H9 (cell line): ENCODE measurements around the gene ITGB2. TPM values are rescaled to one million over a fixed set of nuclear protein-coding genes. Genes with fewer than 3 reads are reported as not detected.

Experiments
- DNase-seq: peaks from one replicate; pipeline ENCODE4 v3.0.0-alpha.2; 2017
- H2AFZ ChIP-seq: one replicate; pipeline ENCODE4 v1.6.1; 2013; ENCODE audit warnings: mild to moderate bottlenecking, low read length, control low read depth, moderate library complexity
- H2AK5ac ChIP-seq: 2 replicates; pipeline ENCODE4 v1.6.1; 2013; ENCODE audit warnings: low read length, control low read depth, mixed read lengths; ENCODE audit not compliant: insufficient read length
- H2BK120ac ChIP-seq: one replicate; pipeline ENCODE4 v1.6.1; 2013; ENCODE audit warnings: low read depth, mild to moderate bottlenecking, low read length, control low read depth, inconsistent platforms; ENCODE audit not compliant: poor library complexity, severe bottlenecking
- H2BK12ac ChIP-seq: 2 replicates; pipeline ENCODE4 v1.6.1; 2013; ENCODE audit warnings: low read length, control low read depth, mixed read lengths, low read depth; ENCODE audit not compliant: insufficient read length
- H2BK15ac ChIP-seq: 2 replicates; pipeline ENCODE4 v1.6.1; 2013; ENCODE audit warnings: low read depth, low read length, control low read depth
- H2BK20ac ChIP-seq: one replicate; pipeline ENCODE4 v1.6.1; 2013; ENCODE audit warnings: low read depth, mild to moderate bottlenecking, low read length, control low read depth, inconsistent platforms; ENCODE audit not compliant: poor library complexity, severe bottlenecking
- H2BK5ac ChIP-seq: 2 replicates; pipeline ENCODE4 v1.6.1; 2013; ENCODE audit warnings: low read length, control low read depth, mixed read lengths; ENCODE audit not compliant: insufficient read length
- H3K14ac ChIP-seq: 2 replicates; pipeline ENCODE4 v1.6.1; 2013; ENCODE audit warnings: low read length, control low read depth; ENCODE audit not compliant: insufficient read depth
- H3K18ac ChIP-seq: 2 replicates; pipeline ENCODE4 v1.6.1; 2013; ENCODE audit warnings: low read depth, mild to moderate bottlenecking, mixed read lengths, low read length, control low read depth; ENCODE audit not compliant: insufficient read length
- H3K23ac ChIP-seq: 2 replicates; pipeline ENCODE4 v1.6.1; 2013; ENCODE audit warnings: low read length, control low read depth, mixed read lengths, low read depth; ENCODE audit not compliant: insufficient read length
- H3K23me2 ChIP-seq: 2 replicates; pipeline ENCODE4 v1.6.1; 2013; ENCODE audit warnings: low read depth, mild to moderate bottlenecking, mixed read lengths, low read length, control low read depth; ENCODE audit not compliant: insufficient read length, poor library complexity, severe bottlenecking
- H3K27ac ChIP-seq: 2 replicates; pipeline ENCODE4 v1.5.1; 2013; ENCODE audit warnings: low read length, control low read depth, mixed read lengths, low read depth; ENCODE audit not compliant: insufficient read length
- H3K27me3 ChIP-seq: 2 replicates; pipeline ENCODE4 v1.6.1; 2013; ENCODE audit warnings: low read length, control low read depth, inconsistent platforms; ENCODE audit not compliant: insufficient read depth
- H3K4ac ChIP-seq: 2 replicates; pipeline ENCODE4 v1.6.1; 2013; ENCODE audit warnings: low read depth, mild to moderate bottlenecking, control low read depth, inconsistent platforms, low read length, moderate library complexity
- H3K4me1 ChIP-seq: 2 replicates; pipeline ENCODE4 v1.6.1; 2013; ENCODE audit warnings: low read length, control low read depth, inconsistent platforms; ENCODE audit not compliant: insufficient read depth
- H3K4me2 ChIP-seq: 2 replicates; pipeline ENCODE4 v1.6.1; 2013; ENCODE audit warnings: low read length, control low read depth, mixed read lengths; ENCODE audit not compliant: insufficient read length, insufficient read depth
- H3K56ac ChIP-seq: 2 replicates; pipeline ENCODE4 v1.6.1; 2013; ENCODE audit warnings: low read depth, mild to moderate bottlenecking, mixed read lengths, low read length, control low read depth; ENCODE audit not compliant: insufficient read length
- H3K79me1 ChIP-seq: 2 replicates; pipeline ENCODE4 v1.6.1; 2013; ENCODE audit warnings: low read depth, mild to moderate bottlenecking, moderate library complexity, low read length, control low read depth, inconsistent platforms; ENCODE audit not compliant: insufficient read depth, poor library complexity, severe bottlenecking
- H3K79me2 ChIP-seq: 2 replicates; pipeline ENCODE4 v1.6.1; 2013; ENCODE audit warnings: low read length, control low read depth, inconsistent platforms; ENCODE audit not compliant: insufficient read depth
- H3K9ac ChIP-seq: 2 replicates; pipeline ENCODE4 v1.6.1; 2013; ENCODE audit warnings: low read length, control low read depth, mixed read lengths; ENCODE audit not compliant: insufficient read length; ENCODE audit errors: extremely low read depth
- H3K9me3 ChIP-seq: one replicate; pipeline ENCODE4 v1.6.1; 2013; ENCODE audit warnings: low read depth, low read length, inconsistent platforms; ENCODE audit not compliant: control insufficient read depth
- H3T11ph ChIP-seq: one replicate; pipeline ENCODE4 v1.6.1; 2013; ENCODE audit warnings: mild to moderate bottlenecking, low read length, control low read depth, inconsistent platforms
- H4K20me1 ChIP-seq: one replicate; pipeline ENCODE4 v1.6.1; 2013; ENCODE audit not compliant: control insufficient read depth, insufficient read length, insufficient read depth
- H4K5ac ChIP-seq: 2 replicates; pipeline ENCODE4 v1.6.1; 2013; ENCODE audit warnings: low read depth, mild to moderate bottlenecking, mixed read lengths, low read length, control low read depth; ENCODE audit not compliant: insufficient read length
- H4K8ac ChIP-seq: replicated peaks from 2 replicates; pipeline ENCODE4 v1.6.1; 2013; ENCODE audit warnings: low read length, control low read depth, mixed read lengths, low read depth; ENCODE audit not compliant: insufficient read length
- H4K91ac ChIP-seq: 2 replicates; pipeline ENCODE4 v1.6.1; 2013; ENCODE audit warnings: low read depth, mild to moderate bottlenecking, moderate library complexity, mixed read lengths, low read length, control low read depth; ENCODE audit not compliant: insufficient read length
- H3K27ac Mint-ChIP-seq, 3 experiments: 2 replicates in 2 of 3; 3 replicates in 1 of 3; pipeline ENCODE4 v1.8.0; 2020 to 2021; ENCODE audit warnings: mixed read lengths in 3 of 3, mild to moderate bottlenecking in 1 of 3, moderate library complexity in 1 of 3
- H3K27me3 Mint-ChIP-seq: 2 replicates; pipeline ENCODE4 v1.8.0; 2021; ENCODE audit warnings: low read depth, mild to moderate bottlenecking, moderate library complexity, mixed read lengths
- H3K36me3 Mint-ChIP-seq, 3 experiments: 2 replicates in 2 of 3; 3 replicates in 1 of 3; pipeline ENCODE4 v1.8.0; 2020 to 2021; ENCODE audit warnings: low read depth in 3 of 3, mixed read lengths in 3 of 3; ENCODE audit not compliant: insufficient read depth in 1 of 3
- H3K4me1 Mint-ChIP-seq, 2 experiments: 2 replicates each; pipeline ENCODE4 v1.8.0; 2020; ENCODE audit warnings: mixed read lengths in 2 of 2
- H3K4me3 Mint-ChIP-seq, 2 experiments: 2 replicates in 1 of 2; 3 replicates in 1 of 2; pipeline ENCODE4 v1.8.0; 2020 to 2021; ENCODE audit warnings: mild to moderate bottlenecking in 2 of 2, mixed read lengths in 2 of 2, moderate library complexity in 1 of 2
- H3K9me3 Mint-ChIP-seq, 2 experiments: 2 replicates in 1 of 2; 3 replicates in 1 of 2; pipeline ENCODE4 v1.8.0; 2020; ENCODE audit warnings: mild to moderate bottlenecking in 2 of 2, mixed read lengths in 2 of 2, moderate library complexity in 1 of 2
- CTCF ChIP-seq: fragments of 200-600 bp; sonication (generic); conservative IDR thresholded peaks from 3 replicates; pipeline ENCODE4 v1.8.0; 2021; ENCODE audit warnings: antibody characterized with exemption, mild to moderate bottlenecking
- WGBS: extraction: QIAGEN DNeasy Blood & Tissue Kit; methylation state at CpG from one replicate; pipeline ENCODE4 v1.1.7; 2013; ENCODE audit warnings: missing lambda C conversion rate, low lambda C conversion rate, mixed read lengths; ENCODE audit not compliant: insufficient read length; ENCODE audit errors: extremely low coverage; 5-methylcytosine and 5-hydroxymethylcytosine counted together
- total RNA-seq: library from RNA; stranded (reverse); gene quantifications from 2 replicates; pipeline ENCODE4 v1.2.1, GENCODE V29; 2021

The ITGB2 gene
- total RNA-seq, 1 experiment from 2014 or later: 1.1 TPM

GRCh38 chr21:44888581-44889550 lies 31.8 kb downstream of the ITGB2 start:
- no CpG with 5 or more reads among the region's 64 CpGs for WGBS

More at GRCh38 chr21:44888581-44889550, 31.8 kb downstream of the ITGB2 start:
- H3K4me1 ChIP-seq: no peaks in the 10 kb centered on the region
- H3K27ac ChIP-seq: no peak overlapping the region
- H3K56ac ChIP-seq: no peak overlapping the region
- Mint-ChIP-seq H3K4me3 (no peak overlapping the region), H3K36me3 (no peaks in the 10 kb centered on the region), H3K9me3 (no peaks in the 10 kb centered on the region; a peak in 1 of 5 replicates), H3K27me3 (peaks cover 10% of the 10 kb centered on the region), H3K27ac (no peak overlapping the region), H3K4me1 (0 out of 4 replicates have a peak, but pooled peaks cover 0 to 3% of the 10 kb centered on the region in 2 experiments)
- H4K8ac ChIP-seq: no peak overlapping the region
- H2AK5ac ChIP-seq: no peak overlapping the region
- H2BK20ac ChIP-seq: no peak overlapping the region
- H2BK120ac ChIP-seq: no peak overlapping the region
- no peak overlapping the region for H3K18ac ChIP-seq
- no peak overlapping the region for H4K91ac ChIP-seq
- no peak overlapping the region for H3K14ac ChIP-seq
- no peak overlapping the region for H3K23ac ChIP-seq
- no peak overlapping the region for H2BK12ac ChIP-seq
- no peak overlapping the region for H2BK15ac ChIP-seq
- no peak overlapping the region for H2AFZ ChIP-seq
- H2BK5ac ChIP-seq: no peak overlapping the region
- H4K20me1 ChIP-seq: no peaks in the 10 kb centered on the region
- H3T11ph ChIP-seq: no peak overlapping the region
- TF ChIP-seq CTCF: no peak; the same call in 2 of the 3 replicates
- no peak overlapping the region for H3K4me2 ChIP-seq
- no peaks in the 10 kb centered on the region for H3K79me1 ChIP-seq
- no peaks in the 10 kb centered on the region for H3K23me2 ChIP-seq
- H3K4ac ChIP-seq: no peak overlapping the region
- no peak for DNase-seq
- no peaks in the 10 kb centered on the region for H3K79me2 ChIP-seq
- H3K27me3 ChIP-seq: no peaks in the 10 kb centered on the region
- no peaks in the 10 kb centered on the region for H3K9me3 ChIP-seq
- no peak overlapping the region for H3K9ac ChIP-seq
- no peak overlapping the region for H4K5ac ChIP-seq
